SH-SY5Y (cell line): ENCODE data around the gene BABAM2.

Source experiments
- GATA2 ChIP-seq: IDR thresholded peaks from 2 replicates; pipeline ENCODE4 v1.6.1; 2011; ENCODE audit warnings: mild to moderate bottlenecking, low read depth, low read length
- GATA3 ChIP-seq: IDR thresholded peaks from 2 replicates; pipeline ENCODE4 v1.6.1; 2011; ENCODE audit warnings: low read depth, mild to moderate bottlenecking, low read length, moderate library complexity

The BABAM2 gene

GRCh38 chr2:27890924-27891672 lies 569 bp downstream of the BABAM2 start:
- TF ChIP-seq GATA2: no peak
- TF ChIP-seq GATA3: no peak

- no peak for TF ChIP-seq GATA2
- no peak for TF ChIP-seq GATA3
Measured at GRCh38 chr2:27891673-27892105, 1.2 kb downstream of the BABAM2 start.

GRCh38 chr2:27893006-27893405 lies 2.5 kb downstream of the BABAM2 start:
- no peak for TF ChIP-seq GATA3
- no peak for TF ChIP-seq GATA2

GRCh38 chr2:27897717-27898116 lies 7.2 kb downstream of the BABAM2 start:
- TF ChIP-seq GATA3: no peak

GRCh38 chr2:27901234-27901633 lies 10.7 kb downstream of the BABAM2 start:
- TF ChIP-seq GATA3 (no peak), GATA2 (no peak)

GRCh38 chr2:27902098-27902497 lies 11.6 kb downstream of the BABAM2 start:
- TF ChIP-seq GATA2: no peak
- no peak for TF ChIP-seq GATA3

- TF ChIP-seq GATA2: no peak
- no peak for TF ChIP-seq GATA3
Measured at GRCh38 chr2:27903018-27903417, 12.5 kb downstream of the BABAM2 start.

- no peak for TF ChIP-seq GATA2
- TF ChIP-seq GATA3: no peak
Measured at GRCh38 chr2:27903649-27904404, 13.3 kb downstream of the BABAM2 start.

- TF ChIP-seq GATA2 (no peak), GATA3 (no peak)
Measured at GRCh38 chr2:27904405-27904665, 13.8 kb downstream of the BABAM2 start.

GRCh38 chr2:27906074-27906473 lies 15.5 kb downstream of the BABAM2 start:
- TF ChIP-seq GATA2 (no peak), GATA3 (no peak)

- TF ChIP-seq GATA3 (no peak), GATA2 (no peak)
Measured at GRCh38 chr2:27907547-27907946, 17.0 kb downstream of the BABAM2 start.

GRCh38 chr2:27909901-27910300 lies 19.4 kb downstream of the BABAM2 start:
- TF ChIP-seq GATA2 (no peak), GATA3 (no peak)

- TF ChIP-seq GATA3: no peak
- no peak for TF ChIP-seq GATA2
Measured at GRCh38 chr2:27911458-27912210, 21.1 kb downstream of the BABAM2 start.

GRCh38 chr2:27912512-27912911 lies 22.0 kb downstream of the BABAM2 start:
- TF ChIP-seq GATA3: no peak
- TF ChIP-seq GATA2: no peak

- TF ChIP-seq GATA3 (no peak), GATA2 (no peak)
Measured at GRCh38 chr2:27914041-27914804, 23.7 kb downstream of the BABAM2 start.
